ENCODE data around the gene FAM171A1.
A peak's percentile ranks its signal among the peaks of the same experiment; 100 is the strongest.

The FAM171A1 gene

GRCh38 chr10:15169555-15170401 is 201.3 kb downstream of the FAM171A1 start:
- no peak for DNase-seq (ENCODE audit: low spot score)

GRCh38 chr10:15168786-15169554 is 202.1 kb downstream of the FAM171A1 start:
- peak; percentile 98 for DNase-seq (ENCODE audit: low spot score)

GRCh38 chr10:15168291-15168785 is 202.8 kb downstream of the FAM171A1 start, which contains the start of gene NMT2:
TSS of gene NMT2 (minus strand) at chr10:15168693. CDS start at chr10:15168612, 81 bp downstream.
- no peak for DNase-seq (ENCODE audit: low spot score)

- DNase-seq (ENCODE audit: low spot score), result peak; percentile 34
Measured at GRCh38 chr10:15167411-15168290, 203.4 kb downstream of the FAM171A1 start.

- no peak for DNase-seq (ENCODE audit: low spot score)
Measured at GRCh38 chr10:15166325-15166724, 204.8 kb downstream of the FAM171A1 start.

GRCh38 chr10:15163253-15163828 is 207.7 kb downstream of the FAM171A1 start:
- no peak for DNase-seq (ENCODE audit: low spot score)

Data from Ammon's horn (tissue), 1 donor.